Activated T-helper 1 cell treated with anti-CD3 and anti-CD28 coated beads, Interleukin-12 subunit alpha, Interleukin-12 subunit beta, Interleukin-2, Interleukin-4 antibody, amounts not matched to agents 30 ng/mL and 10 ng/mL and 1 ng/mL, durations not matched to agents 14 hours and 24 hours and 36 hours (primary cell): ENCODE results near the gene KATNAL2. TPM values are rescaled to one million over a fixed set of nuclear protein-coding genes. Genes with fewer than 3 reads are reported as not detected.
A peak's percentile ranks its signal among the peaks of the same experiment; 100 is the strongest.

Source experiments
- DNase-seq: peaks from one replicate; pipeline ENCODE4 v3.0.0; 2021; ENCODE audit warnings: low spot score
- H3K27ac Mint-ChIP-seq: one replicate; pipeline ENCODE4 v1.8.0; 2021; ENCODE audit warnings: mild to moderate bottlenecking, mixed read lengths
- H3K27me3 Mint-ChIP-seq: one replicate; pipeline ENCODE4 v1.8.0; 2022; ENCODE audit warnings: mild to moderate bottlenecking, moderate library complexity, mixed read lengths; ENCODE audit not compliant: insufficient read depth
- H3K36me3 Mint-ChIP-seq: one replicate; pipeline ENCODE4 v1.8.0; 2021; ENCODE audit warnings: low read depth, mixed read lengths
- H3K4me1 Mint-ChIP-seq: one replicate; pipeline ENCODE4 v1.8.0; 2021; ENCODE audit warnings: low read depth, mixed read lengths
- H3K4me3 Mint-ChIP-seq: one replicate; pipeline ENCODE4 v1.8.0; 2021; ENCODE audit warnings: mild to moderate bottlenecking, moderate library complexity, mixed read lengths
- H3K9me3 Mint-ChIP-seq: one replicate; pipeline ENCODE4 v1.8.0; 2021; ENCODE audit warnings: mixed read lengths
- intact Hi-C: fragments of 100-400 bp; cut with micrococcal nuclease; formaldehyde crosslinking; loops from one replicate; pipeline ENCODE4 v1.15.1; 2024
- total RNA-seq: library from RNA; stranded (reverse); gene quantifications from 2 replicates; pipeline ENCODE4 v1.2.3, GENCODE V29; 2022

Gene KATNAL2
- total RNA-seq, 1 donor from 2014 or later = 0.26 TPM

GRCh38 chr18:47067648-47068047 is 150.2 kb downstream of the KATNAL2 start:
- H3K27me3 Mint-ChIP-seq = peaks cover 2% of the 10 kb centered on the region
- H3K4me3 Mint-ChIP-seq = no peak overlapping the region
- no peaks in the 10 kb centered on the region for H3K4me1 Mint-ChIP-seq
- no peak for DNase-seq
- H3K36me3 Mint-ChIP-seq = no peaks in the 10 kb centered on the region
- intact Hi-C loops = no loop called here
- H3K27ac Mint-ChIP-seq = no peak overlapping the region
- no peaks in the 10 kb centered on the region for H3K9me3 Mint-ChIP-seq

- H3K4me3 Mint-ChIP-seq = no peak overlapping the region
- no peaks in the 10 kb centered on the region for H3K4me1 Mint-ChIP-seq
- H3K27ac Mint-ChIP-seq = no peak overlapping the region
- intact Hi-C loops = no loop called here
- peaks cover 2% of the 10 kb centered on the region for H3K27me3 Mint-ChIP-seq
- H3K9me3 Mint-ChIP-seq = no peaks in the 10 kb centered on the region
- no peaks in the 10 kb centered on the region for H3K36me3 Mint-ChIP-seq
- no peak for DNase-seq
Observed at GRCh38 chr18:47075098-47075883, 157.9 kb downstream of the KATNAL2 start.

- Mint-ChIP-seq H3K27ac (no peak overlapping the region), H3K27me3 (peaks cover 2% of the 10 kb centered on the region), H3K4me3 (no peak overlapping the region), H3K9me3 (no peaks in the 10 kb centered on the region), H3K4me1 (no peaks in the 10 kb centered on the region), H3K36me3 (no peaks in the 10 kb centered on the region)
- DNase-seq = no peak
- intact Hi-C loops = no loop called here
Observed at GRCh38 chr18:47077111-47077510, 159.7 kb downstream of the KATNAL2 start.

- no peaks in the 10 kb centered on the region for H3K9me3 Mint-ChIP-seq
- H3K27me3 Mint-ChIP-seq = peaks cover 2% of the 10 kb centered on the region
- intact Hi-C loops = no loop called here
- no peak overlapping the region for H3K4me3 Mint-ChIP-seq
- H3K4me1 Mint-ChIP-seq = no peaks in the 10 kb centered on the region
- no peak overlapping the region for H3K27ac Mint-ChIP-seq
- DNase-seq = no peak
- no peaks in the 10 kb centered on the region for H3K36me3 Mint-ChIP-seq
Observed at GRCh38 chr18:47080872-47081271, 163.5 kb downstream of the KATNAL2 start.

- H3K36me3 Mint-ChIP-seq = no peaks in the 10 kb centered on the region
- no peak overlapping the region for H3K27ac Mint-ChIP-seq
- intact Hi-C loops = no loop called here
- H3K4me1 Mint-ChIP-seq = no peaks in the 10 kb centered on the region
- no peak overlapping the region for H3K4me3 Mint-ChIP-seq
- H3K9me3 Mint-ChIP-seq = no peaks in the 10 kb centered on the region
- DNase-seq = no peak
- H3K27me3 Mint-ChIP-seq = peaks cover 2% of the 10 kb centered on the region
Observed at GRCh38 chr18:47081578-47081977, 164.2 kb downstream of the KATNAL2 start.

GRCh38 chr18:47087676-47088075 is 170.3 kb downstream of the KATNAL2 start:
- Mint-ChIP-seq H3K36me3 (no peaks in the 10 kb centered on the region), H3K9me3 (no peaks in the 10 kb centered on the region), H3K27me3 (no peaks in the 10 kb centered on the region), H3K27ac (no peak overlapping the region), H3K4me1 (no peaks in the 10 kb centered on the region), H3K4me3 (no peak overlapping the region)
- no peak for DNase-seq
- intact Hi-C loops = no loop called here

GRCh38 chr18:47095810-47096209 is 178.4 kb downstream of the KATNAL2 start:
- DNase-seq = no peak
- no peaks in the 10 kb centered on the region for H3K36me3 Mint-ChIP-seq
- no peak overlapping the region for H3K4me3 Mint-ChIP-seq
- no peaks in the 10 kb centered on the region for H3K9me3 Mint-ChIP-seq
- H3K27ac Mint-ChIP-seq = no peak overlapping the region
- H3K4me1 Mint-ChIP-seq = no peaks in the 10 kb centered on the region
- no peaks in the 10 kb centered on the region for H3K27me3 Mint-ChIP-seq
- intact Hi-C loops = no loop called here

GRCh38 chr18:47100212-47100831 is 182.9 kb downstream of the KATNAL2 start:
- H3K9me3 Mint-ChIP-seq = no peaks in the 10 kb centered on the region
- no peak overlapping the region for H3K4me3 Mint-ChIP-seq
- peaks cover 4% of the 10 kb centered on the region for H3K36me3 Mint-ChIP-seq

GRCh38 chr18:47108373-47108772 is 191.0 kb downstream of the KATNAL2 start:
- intact Hi-C loops = no loop called here
- H3K9me3 Mint-ChIP-seq = no peaks in the 10 kb centered on the region
- H3K4me3 Mint-ChIP-seq = no peak overlapping the region
- H3K36me3 Mint-ChIP-seq = peaks cover 26% of the 10 kb centered on the region
- no peak for DNase-seq
- H3K27ac Mint-ChIP-seq = no peak overlapping the region
- H3K4me1 Mint-ChIP-seq = no peaks in the 10 kb centered on the region
- no peaks in the 10 kb centered on the region for H3K27me3 Mint-ChIP-seq

More at GRCh38 chr18:47100212-47100831, 182.9 kb downstream of the KATNAL2 start:
- intact Hi-C loops = loop anchor here (1.0 to 2.0 kb wide), 4 partner anchors 20 to 649 kb away; partner anchors contain the start of gene IER3IP1
- no peak overlapping the region for H3K27ac Mint-ChIP-seq
- no peaks in the 10 kb centered on the region for H3K4me1 Mint-ChIP-seq
- peak; percentile 16 for DNase-seq
- H3K27me3 Mint-ChIP-seq = no peaks in the 10 kb centered on the region

- Mint-ChIP-seq H3K27ac (no peak overlapping the region), H3K4me3 (no peak overlapping the region), H3K9me3 (no peaks in the 10 kb centered on the region), H3K27me3 (no peaks in the 10 kb centered on the region), H3K36me3 (peaks cover 26% of the 10 kb centered on the region), H3K4me1 (no peaks in the 10 kb centered on the region)
- intact Hi-C loops = no loop called here
- no peak for DNase-seq
Observed at GRCh38 chr18:47108998-47109405, 191.6 kb downstream of the KATNAL2 start.

- no peaks in the 10 kb centered on the region for H3K27me3 Mint-ChIP-seq
- H3K27ac Mint-ChIP-seq = no peak overlapping the region
- no peak for DNase-seq
- H3K36me3 Mint-ChIP-seq = peaks cover 23% of the 10 kb centered on the region
- intact Hi-C loops = no loop called here
- H3K9me3 Mint-ChIP-seq = no peaks in the 10 kb centered on the region
- H3K4me1 Mint-ChIP-seq = no peaks in the 10 kb centered on the region
- H3K4me3 Mint-ChIP-seq = no peak overlapping the region
Observed at GRCh38 chr18:47109720-47110119, 192.3 kb downstream of the KATNAL2 start.

GRCh38 chr18:47110492-47111274 is 193.3 kb downstream of the KATNAL2 start:
- no peaks in the 10 kb centered on the region for H3K4me1 Mint-ChIP-seq
- no peak for DNase-seq
- no peaks in the 10 kb centered on the region for H3K9me3 Mint-ChIP-seq
- intact Hi-C loops = no loop called here
- no peaks in the 10 kb centered on the region for H3K27me3 Mint-ChIP-seq
- H3K4me3 Mint-ChIP-seq = no peak overlapping the region
- H3K36me3 Mint-ChIP-seq = peaks cover 23% of the 10 kb centered on the region
- H3K27ac Mint-ChIP-seq = no peak overlapping the region
